Panc1 (cell line): Measurements from ENCODE around the gene NFATC4. TPM values are rescaled to one million over a fixed set of nuclear protein-coding genes. Genes with fewer than 3 reads are reported as not detected.

Experiments
- ATAC-seq: fragments of 200-7000 bp; cut with Tn5 transposase; 2 replicates; pipeline ENCODE4 v1.9.1; 2020; ENCODE audit warnings: mild to moderate bottlenecking, moderate library complexity
- BruUV-seq: library from RNA; stranded (reverse); fragments of 400-500 nt; replicated peaks from 2 replicates; lab custom pipeline; 2021; lab: Mats Ljungman, UMichigan
- CTCF ChIA-PET: fragments of 300-600 bp; sonication (Branson Sonifier 250); formaldehyde crosslinking; loops from one replicate; lab custom pipeline; 2022; ENCODE audit warnings: antibody characterized with exemption; lab: Charles Lee
- POLR2A ChIA-PET: fragments of 300-600 bp; sonication (Branson Sonifier 250); formaldehyde crosslinking; loops from one replicate; lab custom pipeline; 2022; ENCODE audit warnings: antibody characterized with exemption; lab: Charles Lee
- DNase-seq: peaks from one replicate; pipeline ENCODE4 v3.0.0-alpha.2; 2010; ENCODE audit warnings: low read depth, low spot score
- H3K27ac ChIP-seq: 2 replicates; pipeline ENCODE4 v1.5.1; 2011; ENCODE audit warnings: mild to moderate bottlenecking, low read length, inconsistent platforms
- H3K27me3 ChIP-seq: fragments of 200-500 bp; sonication (Bioruptor generic); 2 replicates; pipeline ENCODE4 v1.6.0; 2014; ENCODE audit warnings: low read length, inconsistent platforms; ENCODE audit not compliant: control insufficient read depth, insufficient read depth
- H3K36me3 ChIP-seq: fragments of 200-500 bp; sonication (Bioruptor generic); 2 replicates; pipeline ENCODE4 v1.5.1; 2014; ENCODE audit warnings: inconsistent platforms, mild to moderate bottlenecking, low read length, moderate library complexity; ENCODE audit not compliant: control insufficient read depth, insufficient read depth
- H3K4me1 ChIP-seq: 2 replicates; pipeline ENCODE4 v1.5.1; 2011; ENCODE audit warnings: inconsistent platforms, mild to moderate bottlenecking, low read length, moderate library complexity; ENCODE audit not compliant: control insufficient read depth, insufficient read depth
- H3K4me3 ChIP-seq, 2 experiments: 2 replicates each; pipeline ENCODE4 v1.5.1; 2011 to 2012; ENCODE audit warnings: low read depth in 2 of 2, low read length in 2 of 2, mild to moderate bottlenecking in 2 of 2, inconsistent platforms in 1 of 2, moderate library complexity in 1 of 2
- H3K9me3 ChIP-seq: fragments of 200-500 bp; sonication (Bioruptor generic); 2 replicates; pipeline ENCODE4 v1.5.1; 2014; ENCODE audit warnings: low read depth, mild to moderate bottlenecking, inconsistent platforms, low read length, moderate library complexity; ENCODE audit not compliant: control insufficient read depth, insufficient read depth
- POLR2AphosphoS5 ChIP-seq: IDR thresholded peaks from 2 replicates; pipeline ENCODE4 v1.6.1; 2012; ENCODE audit warnings: mild to moderate bottlenecking, low read depth, low read length, moderate library complexity
- SIN3A ChIP-seq: IDR thresholded peaks from 2 replicates; pipeline ENCODE4 v1.6.1; 2012; ENCODE audit warnings: low read depth, mild to moderate bottlenecking, low read length, moderate library complexity, borderline replicate concordance; ENCODE audit not compliant: insufficient read depth
- TCF7L2 ChIP-seq: IDR thresholded peaks from 2 replicates; pipeline ENCODE4 v1.6.1; 2011; ENCODE audit warnings: mild to moderate bottlenecking, low read depth, low read length, inconsistent platforms
- in situ Hi-C: cut with HindIII; loops from 2 replicates; pipeline ENCODE4 v1.10.0; 2016; ENCODE audit warnings: low sequenced_read_pairs, low pct_unique_long_range_greater_than_20kb
- intact Hi-C: fragments of 100-400 bp; cut with micrococcal nuclease; formaldehyde crosslinking; loops from one replicate; pipeline ENCODE4 v1.10.0; 2022; ENCODE audit not compliant: unreplicated experiment
- total RNA-seq: library from RNA; stranded (reverse); gene quantifications from one replicate; pipeline ENCODE4 v1.2.1, GENCODE V29; 2021; ENCODE audit not compliant: unreplicated experiment
- TF ChIP-seq, protein P1 (sequence below), 2 experiments: IDR thresholded peaks; 2 replicates each; pipeline ENCODE4 v1.6.1; 2011 to 2012; ENCODE audit warnings: low read depth in 2 of 2, control low read depth in 1 of 2, low read length in 1 of 2, mild to moderate bottlenecking in 1 of 2, moderate library complexity in 1 of 2; ENCODE audit not compliant: insufficient read depth in 1 of 2
- TF ChIP-seq, protein P2 (sequence below): fragments of 450-650 bp; IDR thresholded peaks from 2 replicates; pipeline ENCODE4 v1.5.1; 2017; ENCODE audit warnings: mild to moderate bottlenecking

Gene NFATC4
- total RNA-seq, 1 experiment from 2014 or later: 0.36 TPM

DNA sequence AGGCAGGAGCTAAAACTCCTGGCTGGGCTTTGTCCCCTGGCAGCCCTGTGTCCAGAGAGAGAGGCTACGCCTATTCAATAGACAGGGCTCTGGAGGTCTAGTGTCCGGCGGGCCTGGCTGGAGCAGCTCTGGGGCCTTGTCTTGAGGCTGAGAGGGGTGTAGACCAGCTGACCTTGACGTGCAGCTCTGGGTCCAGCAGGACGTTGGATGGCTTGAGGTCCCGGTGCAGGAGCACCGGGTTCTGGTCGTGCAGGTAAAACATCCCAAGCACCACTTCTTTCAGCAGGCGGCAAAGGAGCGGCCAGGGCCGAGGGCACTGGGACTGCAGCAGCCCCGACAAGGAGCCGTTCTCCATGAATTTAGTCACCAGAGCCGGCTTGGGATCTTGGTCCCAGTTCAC is 29.1 kb upstream of the NFATC4 start:
- POLR2A ChIA-PET: no interaction called here
- Histone ChIP-seq H3K4me1 (peaks cover 3% of the 10 kb centered on the region; the same call in 1 of the 2 replicates), H3K36me3 (no peaks in the 10 kb centered on the region), H3K4me3 (no peak overlapping the region), H3K27me3 (no peaks in the 10 kb centered on the region; the same call in 1 of the 2 replicates), H3K27ac (no peak overlapping the region), H3K9me3 (no peaks in the 10 kb centered on the region)
- intact Hi-C loops: no loop called here
- DNase-seq (no peak), ATAC-seq (no peak)
- no TSS peak for BruUV-seq
- CTCF ChIA-PET: interaction anchor here (0.5 kb wide), 1 partner anchor 95 kb away, joined by 3 read pairs; no protein-coding TSS in a partner anchor
- in situ Hi-C loops: loop anchor here (10.0 kb wide), 1 partner anchor 96 kb away; no protein-coding TSS in a partner anchor
- TF ChIP-seq, protein P1, sequence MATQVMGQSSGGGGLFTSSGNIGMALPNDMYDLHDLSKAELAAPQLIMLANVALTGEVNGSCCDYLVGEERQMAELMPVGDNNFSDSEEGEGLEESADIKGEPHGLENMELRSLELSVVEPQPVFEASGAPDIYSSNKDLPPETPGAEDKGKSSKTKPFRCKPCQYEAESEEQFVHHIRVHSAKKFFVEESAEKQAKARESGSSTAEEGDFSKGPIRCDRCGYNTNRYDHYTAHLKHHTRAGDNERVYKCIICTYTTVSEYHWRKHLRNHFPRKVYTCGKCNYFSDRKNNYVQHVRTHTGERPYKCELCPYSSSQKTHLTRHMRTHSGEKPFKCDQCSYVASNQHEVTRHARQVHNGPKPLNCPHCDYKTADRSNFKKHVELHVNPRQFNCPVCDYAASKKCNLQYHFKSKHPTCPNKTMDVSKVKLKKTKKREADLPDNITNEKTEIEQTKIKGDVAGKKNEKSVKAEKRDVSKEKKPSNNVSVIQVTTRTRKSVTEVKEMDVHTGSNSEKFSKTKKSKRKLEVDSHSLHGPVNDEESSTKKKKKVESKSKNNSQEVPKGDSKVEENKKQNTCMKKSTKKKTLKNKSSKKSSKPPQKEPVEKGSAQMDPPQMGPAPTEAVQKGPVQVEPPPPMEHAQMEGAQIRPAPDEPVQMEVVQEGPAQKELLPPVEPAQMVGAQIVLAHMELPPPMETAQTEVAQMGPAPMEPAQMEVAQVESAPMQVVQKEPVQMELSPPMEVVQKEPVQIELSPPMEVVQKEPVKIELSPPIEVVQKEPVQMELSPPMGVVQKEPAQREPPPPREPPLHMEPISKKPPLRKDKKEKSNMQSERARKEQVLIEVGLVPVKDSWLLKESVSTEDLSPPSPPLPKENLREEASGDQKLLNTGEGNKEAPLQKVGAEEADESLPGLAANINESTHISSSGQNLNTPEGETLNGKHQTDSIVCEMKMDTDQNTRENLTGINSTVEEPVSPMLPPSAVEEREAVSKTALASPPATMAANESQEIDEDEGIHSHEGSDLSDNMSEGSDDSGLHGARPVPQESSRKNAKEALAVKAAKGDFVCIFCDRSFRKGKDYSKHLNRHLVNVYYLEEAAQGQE (IDR thresholded peaks at IDR 0.05; ENCODE audit: insufficient read depth in 1 of 2, low read depth in 2 of 2, low read length in 1 of 2): no peak
- TF ChIP-seq, protein P2, sequence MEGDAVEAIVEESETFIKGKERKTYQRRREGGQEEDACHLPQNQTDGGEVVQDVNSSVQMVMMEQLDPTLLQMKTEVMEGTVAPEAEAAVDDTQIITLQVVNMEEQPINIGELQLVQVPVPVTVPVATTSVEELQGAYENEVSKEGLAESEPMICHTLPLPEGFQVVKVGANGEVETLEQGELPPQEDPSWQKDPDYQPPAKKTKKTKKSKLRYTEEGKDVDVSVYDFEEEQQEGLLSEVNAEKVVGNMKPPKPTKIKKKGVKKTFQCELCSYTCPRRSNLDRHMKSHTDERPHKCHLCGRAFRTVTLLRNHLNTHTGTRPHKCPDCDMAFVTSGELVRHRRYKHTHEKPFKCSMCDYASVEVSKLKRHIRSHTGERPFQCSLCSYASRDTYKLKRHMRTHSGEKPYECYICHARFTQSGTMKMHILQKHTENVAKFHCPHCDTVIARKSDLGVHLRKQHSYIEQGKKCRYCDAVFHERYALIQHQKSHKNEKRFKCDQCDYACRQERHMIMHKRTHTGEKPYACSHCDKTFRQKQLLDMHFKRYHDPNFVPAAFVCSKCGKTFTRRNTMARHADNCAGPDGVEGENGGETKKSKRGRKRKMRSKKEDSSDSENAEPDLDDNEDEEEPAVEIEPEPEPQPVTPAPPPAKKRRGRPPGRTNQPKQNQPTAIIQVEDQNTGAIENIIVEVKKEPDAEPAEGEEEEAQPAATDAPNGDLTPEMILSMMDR: no peak
- TF ChIP-seq POLR2AphosphoS5: no peak
- no peak for TF ChIP-seq SIN3A

DNA sequence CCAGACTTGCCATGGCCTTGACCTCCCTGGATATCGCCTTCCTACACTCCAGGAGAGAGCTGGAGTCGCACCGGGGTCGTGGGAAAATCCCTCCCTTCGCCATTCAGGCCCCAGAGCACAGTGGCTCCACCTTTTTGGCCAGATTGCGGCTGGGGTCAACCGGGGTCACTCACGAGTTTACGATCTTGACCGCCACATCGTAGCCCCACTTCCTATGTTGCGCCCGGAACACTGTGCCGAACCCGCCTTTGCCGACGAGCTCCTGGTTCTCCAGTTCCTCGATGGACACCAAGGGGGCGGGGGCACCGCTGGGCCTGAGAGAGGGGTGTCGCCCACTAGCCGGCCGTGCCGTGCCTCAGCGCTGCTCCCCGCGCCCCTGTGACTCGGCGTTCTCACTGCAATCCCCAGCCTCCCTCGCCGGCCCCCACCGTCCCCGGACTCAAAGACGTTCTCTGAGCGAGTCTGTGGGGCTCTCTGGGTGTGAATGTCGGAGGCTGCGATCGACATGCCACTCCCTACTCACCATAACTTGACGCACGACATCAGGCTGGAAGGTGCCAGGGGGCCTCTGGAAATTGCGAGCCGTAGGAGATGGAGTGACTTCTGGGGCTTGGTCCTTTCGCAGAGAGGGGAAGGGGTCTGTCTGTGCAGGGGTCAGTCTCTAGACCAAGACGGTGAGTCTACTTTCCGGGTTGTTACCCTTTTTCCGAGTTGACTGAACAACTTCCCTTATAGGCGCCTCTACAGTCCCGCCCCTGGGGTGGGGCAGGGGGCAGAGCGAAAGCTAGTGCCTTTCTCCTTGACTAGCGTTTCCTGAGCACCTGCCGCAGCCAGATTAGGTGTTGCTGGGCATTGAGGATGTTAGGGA is 28.5 kb upstream of the NFATC4 start, which contains the start of gene RIPK3:
Gene RIPK3, minus strand, starts transcription at position 708 of the 868 bp plus-strand sequence. Its CDS starts 165 bp downstream, at position 543.
- ChIA-PET POLR2A (no interaction called here), CTCF (interaction anchor here (0.5 kb wide), 1 partner anchor 95 kb away, joined by 3 read pairs; no protein-coding TSS in a partner anchor)
- no peak for DNase-seq
- Histone ChIP-seq H3K27ac (no peak within 1 kb of the TSS), H3K36me3 (no peaks in the 10 kb centered on the region), H3K4me1 (no peaks in the 10 kb centered on the region), H3K4me3 (no peak within 1 kb of the TSS), H3K9me3 (no peaks in the 10 kb centered on the region), H3K27me3 (no peaks in the 10 kb centered on the region; the same call in 1 of the 2 replicates)
- ATAC-seq: no peak
- in situ Hi-C loops: loop anchor here (10.0 kb wide), 1 partner anchor 95 kb away; no protein-coding TSS in a partner anchor
- TF ChIP-seq SIN3A (no peak), POLR2AphosphoS5 (no peak), TCF7L2 (no peak)
- TF ChIP-seq, protein P2: no peak
- TF ChIP-seq, protein P1 (IDR thresholded peaks at IDR 0.05; ENCODE audit: insufficient read depth in 1 of 2, low read depth in 2 of 2, low read length in 1 of 2): no peak
- BruUV-seq: no TSS peak
- intact Hi-C loops: no loop called here
